HG03066 (cell line): ENCODE measurements around the gene CAMKK1.

Experiments
- ATAC-seq: cut with Tn5 transposase; IDR thresholded peaks from one replicate; pipeline ENCODE4 v1.9.1; 2021; ENCODE audit warnings: low read depth; ENCODE audit not compliant: unreplicated experiment

Gene CAMKK1

DNA sequence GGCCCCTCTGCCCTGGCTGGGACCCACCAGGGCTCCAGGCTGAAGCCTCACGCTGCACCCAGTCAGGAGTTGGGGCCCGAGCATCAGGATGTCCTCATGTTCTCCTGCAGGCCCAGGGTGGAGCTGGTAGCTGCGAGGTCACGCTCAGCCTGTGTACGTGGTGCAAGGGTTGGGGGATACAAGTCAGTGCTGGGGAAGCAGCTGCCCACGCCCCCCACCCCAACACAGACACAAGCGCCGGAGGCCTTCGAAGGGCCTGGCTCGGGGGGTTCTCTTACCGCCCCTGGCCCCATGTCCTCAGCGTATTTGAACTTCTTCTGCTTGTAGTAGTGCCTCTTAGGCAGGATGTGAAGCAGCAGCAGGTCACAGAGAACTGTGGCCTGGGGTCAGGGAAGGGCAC lies 4.9 kb upstream of the CAMKK1 start:
- ATAC-seq, result no peak

DNA sequence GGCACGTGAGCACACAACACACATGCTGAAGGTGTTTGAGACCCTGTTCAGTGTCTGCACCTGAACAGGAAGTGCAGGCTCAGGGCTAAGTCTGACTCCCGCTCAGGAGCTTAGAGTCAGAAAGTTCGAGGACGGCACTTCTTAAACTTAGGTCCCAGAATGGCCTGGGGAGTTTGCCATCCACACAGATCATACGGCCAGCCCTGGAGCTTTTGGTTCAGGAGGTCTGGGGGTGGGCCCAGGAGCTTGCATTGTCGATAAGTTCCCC lies 4.0 kb upstream of the CAMKK1 start:
- ATAC-seq, result no peak

DNA sequence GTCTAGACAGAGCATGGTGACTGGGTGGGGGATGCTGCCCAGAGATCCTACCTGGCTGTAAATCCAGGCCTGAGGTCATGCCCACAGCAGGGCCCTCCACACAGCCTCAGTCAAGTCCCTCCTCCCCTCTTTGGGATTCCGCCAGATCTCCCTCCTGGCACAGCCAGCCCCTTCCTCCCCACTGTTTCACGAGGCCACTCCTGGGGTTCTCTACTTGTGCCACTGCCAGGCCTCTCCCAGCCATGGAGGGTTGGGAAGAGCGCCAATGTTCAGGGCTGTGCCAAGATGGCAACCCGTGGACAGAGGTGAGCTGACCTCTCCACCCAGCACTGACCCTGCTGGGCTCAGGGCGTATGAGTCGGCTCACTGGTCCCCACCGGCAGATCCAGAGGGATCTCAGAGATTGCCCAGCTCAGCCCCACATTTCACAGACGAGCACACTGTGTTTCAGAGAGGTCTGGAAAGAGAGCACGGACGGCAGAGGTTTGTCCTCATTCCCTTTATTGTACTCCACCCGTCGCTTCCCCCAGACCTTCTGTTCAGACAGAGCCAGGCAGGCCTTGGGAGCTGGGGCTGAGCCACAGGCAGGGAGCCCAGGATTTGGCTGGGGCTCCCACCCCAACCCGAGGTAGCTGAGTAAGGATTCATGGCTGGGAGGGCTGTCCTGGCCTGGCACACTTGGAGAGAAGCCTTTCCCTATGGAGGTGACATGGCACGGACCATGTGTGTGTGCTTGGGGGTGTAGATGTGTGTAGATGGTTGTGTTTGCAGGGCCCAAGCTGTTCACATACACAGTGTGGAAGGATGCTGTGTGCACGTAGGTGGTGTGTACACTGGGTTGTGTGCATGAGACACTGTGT lies 3.5 kb upstream of the CAMKK1 start:
- no peak for ATAC-seq

DNA sequence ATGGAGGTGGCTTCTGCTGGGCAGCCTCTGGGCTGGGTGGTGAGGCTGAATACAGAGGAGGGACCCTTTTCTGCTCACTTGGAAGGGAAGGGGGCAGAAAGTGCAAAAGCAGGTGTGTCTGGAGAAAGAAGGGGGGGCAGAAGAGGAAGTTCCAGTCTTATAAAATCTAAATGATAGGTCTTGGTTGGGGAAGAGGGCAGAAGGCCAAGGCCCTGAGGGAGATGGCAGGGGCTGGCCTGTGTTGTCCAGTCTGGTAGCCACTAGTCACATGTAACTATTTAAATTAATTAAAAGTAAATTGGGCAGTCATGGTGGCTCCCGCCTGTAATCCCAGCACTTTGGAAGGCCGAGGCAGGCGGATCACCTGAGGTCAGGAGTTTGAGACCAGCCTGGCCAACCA lies 2.5 kb upstream of the CAMKK1 start:
- ATAC-seq, result no peak

DNA sequence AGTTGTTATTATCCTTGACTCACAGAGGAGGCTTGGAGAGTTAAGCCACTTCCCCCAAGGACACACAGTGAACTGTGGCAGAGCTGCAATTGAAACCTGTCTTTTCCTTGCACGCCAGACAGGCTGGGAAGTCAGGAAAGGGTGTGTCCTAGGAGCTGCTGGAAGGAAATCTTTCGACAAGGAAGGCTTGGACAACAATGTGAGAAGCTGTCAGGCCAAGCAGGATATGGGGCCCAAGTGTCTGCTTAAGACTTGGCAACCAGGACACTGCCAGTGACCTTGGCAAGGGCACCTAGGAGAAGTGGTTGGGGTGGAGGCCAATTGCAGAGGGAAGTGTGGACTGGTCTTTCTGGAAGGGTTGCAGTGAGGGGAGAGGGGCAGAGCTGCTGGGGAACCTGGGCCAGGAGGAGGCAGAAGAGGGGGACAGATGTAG lies 2.1 kb upstream of the CAMKK1 start:
- ATAC-seq, result no peak

DNA sequence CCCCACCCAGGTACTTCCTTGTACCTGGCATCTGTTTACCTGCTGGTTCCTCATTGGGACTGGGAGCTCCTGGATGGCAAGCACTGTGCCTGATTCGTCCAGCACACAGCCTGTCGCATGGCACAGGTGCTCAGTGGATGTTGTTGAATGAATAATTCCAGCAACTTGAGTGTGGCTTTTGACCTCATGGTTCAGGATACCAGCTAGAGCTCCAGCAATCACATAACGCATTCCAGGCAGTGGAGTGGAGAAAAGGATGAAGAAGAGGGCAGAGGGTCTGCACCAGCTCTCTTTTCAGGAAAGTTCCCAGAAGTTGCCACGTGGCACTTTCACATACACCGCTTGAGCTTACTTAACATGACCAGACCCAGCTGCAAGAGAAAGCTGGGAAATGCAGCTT lies 1.3 kb upstream of the CAMKK1 start:
- ATAC-seq, result no peak

DNA sequence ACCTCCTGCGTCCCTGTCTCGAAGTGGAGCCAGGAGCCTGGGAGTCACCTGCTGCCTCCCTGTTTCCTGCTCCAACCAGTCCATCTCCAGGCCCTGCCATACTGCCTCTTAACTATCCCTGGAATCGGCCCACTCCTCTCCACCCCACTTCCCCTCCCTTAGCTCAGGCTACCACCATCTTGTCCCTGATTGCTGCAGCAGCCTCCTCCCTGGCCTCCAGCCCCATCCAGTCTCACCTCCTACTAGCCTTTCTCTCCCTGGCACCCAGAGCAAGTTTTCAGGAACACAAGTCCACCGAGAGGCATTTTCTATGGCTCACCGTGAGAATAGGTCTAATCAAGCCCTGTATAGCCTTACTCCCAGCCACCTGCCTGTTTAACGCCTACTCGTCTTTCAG lies 865 bp upstream of the CAMKK1 start:
- no peak for ATAC-seq

DNA sequence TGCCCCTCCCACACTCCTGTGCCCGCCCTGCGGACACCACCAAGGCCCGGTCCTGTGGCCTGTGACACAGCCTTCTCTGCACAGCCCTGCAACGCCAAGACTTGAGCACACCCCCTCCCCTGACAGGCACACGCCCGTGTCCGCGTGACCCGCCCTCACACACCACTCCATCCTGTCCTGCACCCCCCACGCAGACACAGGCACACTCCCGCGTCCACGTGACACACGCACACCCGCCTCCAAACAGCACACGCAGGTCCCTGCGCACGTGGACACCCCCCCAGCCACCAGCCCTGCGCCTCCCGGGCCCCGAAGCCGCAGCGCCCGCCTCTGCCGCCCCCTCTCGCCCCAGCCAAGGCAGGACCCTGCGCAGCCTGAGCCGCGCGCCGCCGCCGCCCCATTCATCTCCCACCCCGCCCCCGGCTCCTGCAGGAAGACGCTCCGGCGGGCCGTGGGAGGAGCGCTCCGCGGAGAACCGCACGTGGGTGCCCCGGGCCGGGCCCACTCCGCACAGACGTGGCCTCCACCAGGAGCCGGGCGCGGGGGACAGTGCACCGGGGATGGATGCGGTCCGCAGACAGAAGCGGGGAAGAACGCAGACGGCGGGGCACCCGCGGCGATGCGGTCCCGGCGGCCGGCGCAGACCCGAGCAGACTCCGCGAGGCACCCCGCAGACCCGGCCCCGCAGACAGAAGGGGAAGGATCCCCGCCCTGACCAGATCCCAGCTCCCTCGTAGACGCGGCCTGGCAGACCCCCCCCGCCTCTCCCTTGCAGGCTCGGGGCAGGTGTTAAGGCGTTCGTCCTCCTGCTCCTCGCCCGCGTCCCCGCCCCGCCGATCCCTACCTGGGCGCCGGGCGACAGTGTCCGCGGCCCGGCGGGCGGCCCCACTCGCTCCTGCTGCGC lies 506 bp downstream of the CAMKK1 start:
- peak; percentile 29 for ATAC-seq

DNA sequence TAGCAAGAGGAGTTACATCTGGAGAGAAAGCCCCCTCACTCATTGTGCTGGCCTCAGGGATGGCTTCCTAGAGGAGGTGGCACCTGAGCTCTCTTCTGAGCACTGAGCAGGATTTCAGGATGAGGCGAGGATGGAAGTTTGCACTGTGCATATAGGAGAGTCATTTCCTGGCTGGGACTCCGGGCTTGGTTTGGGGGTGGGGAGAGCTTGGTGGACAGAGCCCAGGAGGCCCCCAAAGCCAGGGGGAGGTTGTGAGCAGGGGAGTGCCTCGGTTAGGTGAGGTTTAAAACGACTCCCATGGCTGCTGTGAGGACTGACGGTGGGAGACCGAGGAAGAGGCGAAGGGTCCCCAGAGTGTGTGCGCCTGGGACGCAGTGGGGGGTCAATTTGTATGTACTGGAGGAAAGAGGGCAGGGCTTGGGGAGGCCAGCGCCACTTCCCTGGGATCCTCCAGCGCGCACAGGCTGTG lies 1.2 kb downstream of the CAMKK1 start:
- ATAC-seq, result no peak

DNA sequence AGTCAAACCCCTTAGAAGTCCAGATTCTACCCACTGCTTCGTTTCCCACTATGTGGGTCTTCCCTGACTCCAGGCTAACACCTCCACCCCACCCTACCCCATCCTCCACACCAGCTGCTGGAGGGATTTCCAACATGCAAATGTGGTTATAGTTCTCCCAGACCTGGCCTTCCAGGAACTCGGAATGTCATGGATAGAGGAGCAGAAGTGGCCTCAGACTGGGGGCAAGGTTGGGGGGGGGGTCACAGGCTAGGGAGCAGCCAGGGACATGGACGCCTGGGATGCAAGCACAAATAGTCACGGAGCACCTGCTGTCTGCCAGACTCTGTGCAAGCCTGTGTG lies 2.0 kb downstream of the CAMKK1 start:
- ATAC-seq, result no peak

DNA sequence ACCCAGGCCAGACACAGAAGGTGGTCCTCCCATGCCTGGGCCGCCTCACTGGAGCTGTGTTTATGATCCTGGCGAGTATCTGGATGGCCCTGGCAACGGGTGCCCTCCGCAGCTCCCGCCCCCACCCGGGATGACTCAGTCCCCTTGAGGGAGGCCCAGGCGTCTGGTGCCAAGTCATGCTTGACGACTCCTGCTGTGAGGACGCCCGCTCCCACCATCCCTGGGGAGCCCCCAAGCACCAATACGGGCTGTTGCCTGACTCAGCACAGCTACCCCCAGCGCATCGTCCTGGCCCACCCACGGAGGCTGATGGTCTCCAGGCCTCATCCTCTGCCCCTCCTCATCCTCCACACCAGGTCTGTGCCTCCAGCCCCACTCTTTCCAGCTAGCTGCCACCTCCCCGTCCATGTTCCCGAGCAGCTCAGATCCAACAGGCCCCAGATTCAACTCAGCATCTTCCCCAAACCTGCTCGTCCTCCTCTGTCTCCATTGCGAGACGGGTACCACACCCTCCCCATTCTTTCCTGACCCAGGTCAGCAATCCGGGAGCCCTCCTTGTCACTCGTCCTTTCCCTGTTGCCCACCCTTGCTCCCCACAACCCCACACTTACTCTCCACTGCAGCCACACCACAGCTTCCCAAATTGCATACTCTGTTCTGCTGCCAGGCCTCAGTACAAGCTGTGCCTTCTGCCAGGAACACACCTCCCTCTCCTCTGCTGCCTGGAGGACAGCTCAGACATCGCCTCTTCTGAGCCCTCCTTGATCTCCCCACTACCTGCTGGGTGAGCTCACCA lies 2.6 kb downstream of the CAMKK1 start:
- ATAC-seq, result no peak

DNA sequence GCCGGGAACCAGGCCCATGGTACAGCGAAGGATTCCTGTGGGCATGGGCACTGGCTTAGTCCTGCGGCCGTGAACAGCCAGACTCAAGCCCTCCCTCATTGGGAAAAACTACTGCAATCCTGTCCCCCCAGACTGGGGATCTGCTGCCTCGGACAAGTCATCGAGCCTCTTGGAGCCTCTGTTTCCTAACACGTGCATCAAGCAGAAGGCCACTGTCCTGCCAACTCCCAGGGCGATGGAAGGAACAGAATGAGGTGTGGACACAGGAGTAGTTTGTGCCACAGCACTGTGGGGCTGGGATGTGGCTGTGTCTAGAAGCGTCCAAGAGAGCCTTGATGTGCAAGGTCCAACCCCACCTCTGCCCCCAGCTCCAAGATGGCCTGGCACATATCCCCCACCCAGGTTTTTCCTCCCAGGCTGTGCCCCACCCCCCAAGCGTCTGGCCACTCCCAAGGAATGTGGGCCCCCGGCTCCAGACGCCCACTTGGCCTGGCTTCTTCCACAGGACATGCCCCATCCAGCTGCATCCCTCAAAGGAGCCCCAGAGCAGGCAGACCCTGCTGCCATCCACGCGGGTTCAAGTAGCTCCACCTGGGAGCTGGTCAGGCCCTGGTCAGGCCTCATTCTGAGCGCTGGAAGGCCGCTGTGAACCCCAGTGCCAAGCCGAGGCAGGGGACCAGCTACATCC lies 3.4 kb downstream of the CAMKK1 start:
- ATAC-seq, result no peak

- ATAC-seq, result no peak
Measured at GRCh38 chr17:3888343-3889171, 4.3 kb downstream of the CAMKK1 start.

DNA sequence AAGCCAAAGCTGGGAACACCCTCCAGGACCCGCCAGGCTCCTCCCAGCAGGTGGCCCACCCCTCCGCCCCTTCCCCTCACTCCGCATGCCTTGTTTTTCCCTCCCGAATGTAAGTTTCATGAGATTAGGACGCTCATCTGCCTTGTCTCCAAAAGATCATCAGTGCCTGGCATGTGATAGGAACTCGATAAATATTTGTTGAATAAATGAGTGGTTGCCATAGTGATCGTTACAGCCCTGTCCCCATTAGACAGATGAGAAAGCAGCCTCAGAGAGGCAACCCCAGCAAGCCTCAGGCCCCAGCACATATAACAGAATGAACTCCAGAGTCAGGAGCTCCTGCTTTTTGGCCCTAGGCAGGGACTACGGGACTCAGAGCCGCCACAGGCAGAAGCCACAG lies 5.0 kb downstream of the CAMKK1 start:
- ATAC-seq, result no peak

DNA sequence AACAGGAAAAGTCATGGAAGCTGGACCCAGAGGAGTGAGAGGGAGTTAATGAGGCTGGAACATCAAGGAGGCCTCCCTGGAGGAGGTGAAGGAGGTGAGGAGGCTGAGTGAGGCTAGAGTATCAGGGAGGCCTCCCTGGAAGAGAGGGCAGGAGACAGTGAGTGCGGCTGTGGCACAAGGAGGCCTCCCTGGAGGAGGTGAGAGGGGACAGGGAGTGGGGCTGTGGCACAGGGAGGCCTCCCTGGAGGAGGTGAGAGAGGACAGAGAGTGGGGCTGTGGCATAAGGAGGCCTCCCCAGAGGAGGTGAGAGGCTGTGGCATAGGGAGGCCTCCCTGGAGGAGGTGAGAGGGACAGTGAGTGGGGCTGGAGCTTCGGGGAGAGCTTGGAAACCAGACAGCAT lies 5.5 kb downstream of the CAMKK1 start:
- ATAC-seq, result no peak

- ATAC-seq, result no peak
Measured at GRCh38 chr17:3886776-3887175, 6.1 kb downstream of the CAMKK1 start.

GRCh38 chr17:3885970-3886369 lies 6.9 kb downstream of the CAMKK1 start:
- ATAC-seq, result no peak

- ATAC-seq, result no peak
Measured at GRCh38 chr17:3885271-3885670, 7.6 kb downstream of the CAMKK1 start.

GRCh38 chr17:3884188-3884587 lies 8.7 kb downstream of the CAMKK1 start:
- ATAC-seq, result no peak

- no peak for ATAC-seq
Measured at GRCh38 chr17:3882276-3882675, 10.6 kb downstream of the CAMKK1 start.
